CD4-positive, alpha-beta T cell (primary cell): ENCODE results near the gene TRPM5. TPM values are rescaled to one million over a fixed set of nuclear protein-coding genes. Genes with fewer than 3 reads are reported as not detected.

Experiments used
- ATAC-seq: fragments of 200-7000 bp; cut with Tn5 transposase; one replicate; pipeline ENCODE4 v1.10.0; 2022; ENCODE audit warnings: mild to moderate bottlenecking; ENCODE audit not compliant: poor library complexity
- CTCF ChIA-PET: fragments of 350-600 bp; sonication (Branson Sonifier 250); formaldehyde crosslinking; loops from one replicate; lab custom pipeline; 2021; ENCODE audit warnings: antibody characterized with exemption, inconsistent platforms; lab: Charles Lee
- POLR2A ChIA-PET: fragments of 350-600 bp; sonication (Branson Sonifier 250); formaldehyde crosslinking; loops from one replicate; lab custom pipeline; 2021; ENCODE audit warnings: antibody characterized with exemption, inconsistent platforms; lab: Charles Lee
- DNase-seq, 14 experiments: peaks; one replicate each; pipeline ENCODE4 v3.0.0-alpha.2; 2013 to 2020; ENCODE audit warnings: mixed read lengths in 2 of 14
- H3K27ac ChIP-seq, 2 donors: one replicate each; pipeline versions ENCODE4 v1.5.1 to v1.7.0; 2013; ENCODE audit warnings: low read length in 2 of 2, low read depth in 1 of 2, mild to moderate bottlenecking in 1 of 2
- H3K27me3 ChIP-seq, 2 experiments: 1 replicate in 1 of 2; 2 replicates in 1 of 2; pipeline versions ENCODE4 v1.6.1 to v1.7.0; 2013; ENCODE audit warnings: low read length in 2 of 2, control low read depth in 1 of 2, mild to moderate bottlenecking in 1 of 2, moderate library complexity in 1 of 2; ENCODE audit not compliant: insufficient read depth in 2 of 2, control insufficient read depth in 1 of 2
- H3K36me3 ChIP-seq: one replicate; pipeline ENCODE4 v1.6.1; 2013; ENCODE audit warnings: low read length, control low read depth; ENCODE audit not compliant: insufficient read depth
- H3K4me1 ChIP-seq: one replicate; pipeline ENCODE4 v1.6.1; 2013; ENCODE audit warnings: low read length, control low read depth; ENCODE audit not compliant: insufficient read depth
- H3K4me3 ChIP-seq: one replicate; pipeline ENCODE4 v1.5.1; 2013; ENCODE audit warnings: mild to moderate bottlenecking, low read length, moderate library complexity
- H3K9me3 ChIP-seq, 2 experiments: 1 replicate in 1 of 2; 2 replicates in 1 of 2; pipeline versions ENCODE4 v1.6.1 to v1.7.0; 2013; ENCODE audit warnings: low read length in 2 of 2, mild to moderate bottlenecking in 2 of 2, control low read depth in 1 of 2, moderate library complexity in 1 of 2; ENCODE audit not compliant: control insufficient read depth in 1 of 2, insufficient read depth in 1 of 2
- H3K27ac Mint-ChIP-seq: one replicate; pipeline ENCODE4 v1.8.0; 2020; ENCODE audit warnings: mixed read lengths
- H3K27me3 Mint-ChIP-seq: one replicate; pipeline ENCODE4 v1.8.0; 2021; ENCODE audit warnings: mixed read lengths
- H3K36me3 Mint-ChIP-seq: one replicate; pipeline ENCODE4 v1.8.0; 2021; ENCODE audit warnings: low read depth, mixed read lengths
- H3K4me1 Mint-ChIP-seq: one replicate; pipeline ENCODE4 v1.8.0; 2021; ENCODE audit warnings: low read depth, mixed read lengths
- H3K4me3 Mint-ChIP-seq: one replicate; pipeline ENCODE4 v1.8.0; 2020; ENCODE audit warnings: mild to moderate bottlenecking, mixed read lengths
- H3K9me3 Mint-ChIP-seq: one replicate; pipeline ENCODE4 v1.8.0; 2020; ENCODE audit warnings: mixed read lengths
- CTCF ChIP-seq: fragments of 200-600 bp; IDR thresholded peaks from one replicate; pipeline ENCODE4 v1.8.0; 2022; ENCODE audit warnings: antibody characterized with exemption, mild to moderate bottlenecking
- intact Hi-C, 2 experiments: fragments of 100-400 bp; cut with DNase I in 1 of 2; cut with micrococcal nuclease in 1 of 2; formaldehyde crosslinking; loops; one replicate each; pipeline versions ENCODE4 v1.15.1 to v1.9.0; 2023 to 2025; cut with DNase I, micrococcal nuclease
- total RNA-seq, 174 experiments: library from RNA in 2 of 174; stranded (reverse) in 2 of 174; gene quantifications; one replicate each; pipeline ENCODE4 v1.2.3 and lab custom pipeline; 2021 to 2026

TRPM5 gene
- total RNA-seq, 2 experiments from 2014 or later: 0.91 to 1.3 TPM

- Histone ChIP-seq H3K27me3 (no peaks in the 10 kb centered on the region), H3K4me3 (no peak overlapping the region), H3K27ac (no peak overlapping the region), H3K9me3 (peaks cover 0 to 4% of the 10 kb centered on the region in 2 experiments), H3K36me3 (peaks cover 4% of the 10 kb centered on the region), H3K4me1 (peaks cover 3% of the 10 kb centered on the region)
- no peaks in the 10 kb centered on the region for H3K9me3 Mint-ChIP-seq
- DNase-seq (no peak), ATAC-seq (no peak)
- H3K36me3 Mint-ChIP-seq: no peaks in the 10 kb centered on the region
- POLR2A ChIA-PET: no interaction called here
- CTCF ChIA-PET: interaction anchor here (2.1 kb wide), 1 partner anchor 11 kb away, joined by 7 read pairs; no protein-coding TSS in a partner anchor
- intact Hi-C loops: loop anchor here in 1 of 2 experiments (10.0 kb wide), 1 partner anchor 646 kb away; the partner anchor contains the start of gene CARS1
- TF ChIP-seq CTCF: no peak
- H3K4me1 Mint-ChIP-seq: no peaks in the 10 kb centered on the region
- no peaks in the 10 kb centered on the region for H3K27me3 Mint-ChIP-seq
- no peak overlapping the region for H3K4me3 Mint-ChIP-seq
- H3K27ac Mint-ChIP-seq: no peak overlapping the region
These were observed 35.2 kb downstream of the TRPM5 start for GRCh38 chr11:2409126-2409525.

- H3K4me3 Mint-ChIP-seq: no peak overlapping the region
- DNase-seq (no peak), ATAC-seq (no peak)
- intact Hi-C loops: loop anchor here in 1 of 2 experiments (10.0 kb wide), 1 partner anchor 646 kb away; the partner anchor contains the start of gene CARS1
- ChIA-PET POLR2A (no interaction called here), CTCF (interaction anchor here (2.1 kb wide), 1 partner anchor 11 kb away, joined by 7 read pairs; no protein-coding TSS in a partner anchor)
- H3K9me3 ChIP-seq: peaks cover 0 to 4% of the 10 kb centered on the region in 2 experiments
- H3K27me3 Mint-ChIP-seq: no peaks in the 10 kb centered on the region
- peaks cover 9% of the 10 kb centered on the region for H3K36me3 ChIP-seq
- no peaks in the 10 kb centered on the region for H3K27me3 ChIP-seq
- no peaks in the 10 kb centered on the region for H3K9me3 Mint-ChIP-seq
- peaks cover 3% of the 10 kb centered on the region for H3K4me1 ChIP-seq
- no peak overlapping the region for H3K27ac ChIP-seq
- no peak overlapping the region for H3K4me3 ChIP-seq
- H3K36me3 Mint-ChIP-seq: peaks cover 4% of the 10 kb centered on the region
- no peak overlapping the region for H3K27ac Mint-ChIP-seq
- no peak for TF ChIP-seq CTCF
- H3K4me1 Mint-ChIP-seq: no peaks in the 10 kb centered on the region
These were observed 35.6 kb downstream of the TRPM5 start for GRCh38 chr11:2408671-2409070.

- no peak overlapping the region for H3K4me3 ChIP-seq
- Mint-ChIP-seq H3K9me3 (no peaks in the 10 kb centered on the region), H3K27me3 (no peaks in the 10 kb centered on the region), H3K4me1 (no peaks in the 10 kb centered on the region), H3K4me3 (no peak overlapping the region), H3K27ac (no peak overlapping the region), H3K36me3 (peaks cover 14% of the 10 kb centered on the region)
- no peak overlapping the region for H3K27ac ChIP-seq
- peaks cover 9% of the 10 kb centered on the region for H3K4me1 ChIP-seq
- intact Hi-C loops: loop anchor here in 1 of 2 experiments (10.0 kb wide), 1 partner anchor 648 kb away; the partner anchor contains the start of gene CARS1
- peaks cover 26% of the 10 kb centered on the region for H3K36me3 ChIP-seq
- no peak for DNase-seq
- no peaks in the 10 kb centered on the region for H3K27me3 ChIP-seq
- ChIA-PET CTCF (no interaction called here), POLR2A (no interaction called here)
- no peak for ATAC-seq
- TF ChIP-seq CTCF: no peak
- H3K9me3 ChIP-seq: peaks cover 0 to 4% of the 10 kb centered on the region in 2 experiments
These were observed 37.4 kb downstream of the TRPM5 start for GRCh38 chr11:2406878-2407410.
